HFFc6 (cell line): ENCODE results near the gene MSH3. TPM values are rescaled to one million over a fixed set of nuclear protein-coding genes. Genes with fewer than 3 reads are reported as not detected.

ENCODE experiments used
- DNase-seq: peaks from one replicate; pipeline ENCODE4 v3.0.0-alpha.2; 2018
- H3K27ac Mint-ChIP-seq: 2 replicates; pipeline ENCODE4 v1.8.0; 2020; ENCODE audit warnings: mild to moderate bottlenecking, mixed read lengths
- H3K27me3 Mint-ChIP-seq: 2 replicates; pipeline ENCODE4 v1.8.0; 2021; ENCODE audit warnings: mild to moderate bottlenecking, moderate library complexity, mixed read lengths; ENCODE audit not compliant: insufficient read depth
- H3K36me3 Mint-ChIP-seq: 2 replicates; pipeline ENCODE4 v1.8.0; 2021; ENCODE audit warnings: low read depth, mixed read lengths
- H3K4me1 Mint-ChIP-seq: 2 replicates; pipeline ENCODE4 v1.8.0; 2020; ENCODE audit warnings: low read depth, mixed read lengths
- H3K4me3 Mint-ChIP-seq: 2 replicates; pipeline ENCODE4 v1.8.0; 2020; ENCODE audit warnings: mild to moderate bottlenecking, moderate library complexity, mixed read lengths
- H3K9me3 Mint-ChIP-seq: 2 replicates; pipeline ENCODE4 v1.8.0; 2020; ENCODE audit warnings: mild to moderate bottlenecking, mixed read lengths
- CTCF ChIP-seq: fragments of 200-600 bp; sonication (generic); IDR thresholded peaks from 2 replicates; pipeline ENCODE4 v1.5.0; 2021; ENCODE audit warnings: antibody characterized with exemption, mild to moderate bottlenecking
- total RNA-seq, 6 experiments: library from RNA; stranded (reverse); fragmentation: NEBNext Ultra II Directional; extraction: Animal tissue kit (Norgen Biotek cat#: 25700); gene quantifications; 2 replicates in 1 of 6; 3 replicates in 5 of 6; pipeline ENCODE4 v1.2.3, GENCODE V29; 2021

MSH3 gene
- total RNA-seq, 6 experiments from 2014 or later = 13.6 to 14.9 (median 14.3) TPM

- Mint-ChIP-seq H3K9me3 (no peaks in the 10 kb centered on the region), H3K27me3 (no peaks in the 10 kb centered on the region), H3K27ac (no peak overlapping the region), H3K4me1 (no peaks in the 10 kb centered on the region), H3K4me3 (no peak overlapping the region), H3K36me3 (peaks cover 16% of the 10 kb centered on the region; the same call in 1 of the 2 replicates)
- DNase-seq = no peak
- TF ChIP-seq CTCF = no peak
Observed at GRCh38 chr5:80634193-80634592, 20.3 kb upstream of the MSH3 start.

- Mint-ChIP-seq H3K36me3 (peaks cover 28% of the 10 kb centered on the region), H3K4me3 (no peak overlapping the region), H3K9me3 (no peaks in the 10 kb centered on the region), H3K27ac (no peak overlapping the region), H3K27me3 (no peaks in the 10 kb centered on the region; the same call in 1 of the 2 replicates), H3K4me1 (no peaks in the 10 kb centered on the region)
- no peak for TF ChIP-seq CTCF
- no peak for DNase-seq
Observed at GRCh38 chr5:80641353-80641752, 13.1 kb upstream of the MSH3 start.

DNA sequence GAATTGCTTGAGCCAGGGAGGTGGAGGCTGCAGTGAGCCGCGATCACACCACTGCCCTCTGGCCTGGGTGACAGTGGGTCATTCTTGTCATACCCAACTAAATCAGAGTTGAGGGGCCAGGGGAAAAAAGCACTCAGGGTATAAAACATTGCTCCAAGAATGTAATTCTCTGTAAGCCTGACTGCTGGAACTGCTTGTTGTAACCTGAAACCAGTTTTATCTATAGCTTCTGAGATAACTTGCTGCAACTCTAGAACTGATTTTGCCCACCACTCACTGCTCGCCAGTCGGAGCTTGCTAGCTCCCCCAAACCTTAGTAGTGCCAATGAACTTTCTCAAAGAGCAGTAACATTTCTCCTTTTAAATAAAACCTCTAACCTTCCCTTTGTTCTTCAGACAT is 9.6 kb upstream of the MSH3 start:
- no peak for DNase-seq
- Mint-ChIP-seq H3K9me3 (no peaks in the 10 kb centered on the region), H3K4me3 (no peak overlapping the region), H3K27me3 (no peaks in the 10 kb centered on the region), H3K4me1 (no peaks in the 10 kb centered on the region), H3K36me3 (peaks cover 41% of the 10 kb centered on the region), H3K27ac (no peak overlapping the region)
- TF ChIP-seq CTCF = no peak

GRCh38 chr5:80646926-80647325 is 7.5 kb upstream of the MSH3 start:
- Mint-ChIP-seq H3K9me3 (no peaks in the 10 kb centered on the region), H3K27ac (no peak overlapping the region), H3K4me1 (no peaks in the 10 kb centered on the region), H3K27me3 (no peaks in the 10 kb centered on the region), H3K4me3 (no peak overlapping the region), H3K36me3 (peaks cover 33% of the 10 kb centered on the region)
- no peak for TF ChIP-seq CTCF
- DNase-seq = no peak

DNA sequence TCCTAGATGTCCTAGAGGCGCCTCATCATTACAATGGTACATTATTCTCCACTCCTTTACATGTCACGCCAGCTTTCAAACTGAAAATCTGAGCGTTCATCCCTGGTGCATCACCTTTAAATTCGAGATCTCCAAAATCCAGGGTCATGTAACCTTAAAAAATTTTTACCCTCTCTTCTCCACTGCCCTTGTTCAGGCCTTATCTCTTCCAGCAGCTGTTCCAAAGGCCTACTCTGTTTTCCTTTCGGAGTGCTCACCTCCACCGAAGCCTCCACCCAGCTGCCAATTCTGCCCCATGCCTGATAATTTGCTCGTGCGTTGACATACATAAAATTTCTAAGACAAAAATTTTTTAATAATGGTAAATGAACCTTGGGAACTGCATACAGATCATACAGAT is 950 bp upstream of the MSH3 start:
- no peak for TF ChIP-seq CTCF
- H3K4me3 Mint-ChIP-seq = peak overlapping the region; percentile 97
- H3K9me3 Mint-ChIP-seq = no peaks in the 10 kb centered on the region
- DNase-seq = no peak
- peaks cover 10% of the 10 kb centered on the region for H3K36me3 Mint-ChIP-seq
- peak overlapping the region; percentile 60 for H3K27ac Mint-ChIP-seq
- H3K27me3 Mint-ChIP-seq = no peaks in the 10 kb centered on the region; the same call in 1 of the 2 replicates
- peaks cover 30% of the 10 kb centered on the region for H3K4me1 Mint-ChIP-seq

DNA sequence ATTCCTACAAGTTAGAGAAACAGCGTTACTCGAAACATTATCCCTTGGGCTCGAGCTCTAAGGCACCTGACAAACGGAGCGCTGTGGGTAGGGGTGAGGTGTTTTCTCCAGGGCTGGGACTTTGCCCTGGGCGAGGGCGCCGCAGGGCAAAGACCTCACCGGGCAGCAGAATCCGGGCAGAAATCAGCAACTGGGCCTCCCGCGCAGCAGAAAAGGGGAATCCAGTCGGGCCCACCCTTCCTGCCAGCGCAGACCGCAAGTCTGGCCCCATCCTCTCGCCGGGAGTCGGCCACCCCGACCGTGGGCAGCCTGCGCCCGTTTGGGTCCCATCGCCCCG is 430 bp upstream of the MSH3 start:
- peak overlapping the region; percentile 97 for H3K4me3 Mint-ChIP-seq
- no peak for TF ChIP-seq CTCF
- no peaks in the 10 kb centered on the region for H3K9me3 Mint-ChIP-seq

More for the DNA sequence above, 430 bp upstream of the MSH3 start:
- Mint-ChIP-seq H3K27me3 (no peaks in the 10 kb centered on the region; the same call in 1 of the 2 replicates), H3K36me3 (peaks cover 10% of the 10 kb centered on the region), H3K27ac (peak overlapping the region; percentile 60), H3K4me1 (peaks cover 32% of the 10 kb centered on the region)
- no peak for DNase-seq
